ENCODE data around the gene GLI3.

DNA sequence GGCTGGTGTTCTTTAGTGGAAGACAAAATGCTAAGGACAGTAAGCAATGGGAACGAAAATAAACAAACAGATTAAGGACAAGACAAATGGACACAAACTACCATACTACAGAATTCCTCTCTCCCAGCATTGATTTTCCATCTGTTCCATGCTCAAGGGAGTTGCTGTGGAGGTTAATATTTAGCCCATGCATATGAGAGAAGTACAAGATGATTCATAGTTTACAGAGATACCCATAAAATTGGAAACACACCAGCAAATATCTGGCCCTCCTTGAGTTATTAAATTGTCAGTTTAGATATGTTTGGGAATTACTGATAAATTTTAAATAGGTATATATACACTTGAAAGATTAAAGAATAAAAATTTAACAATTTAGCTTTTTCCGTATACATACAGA, 69.8 kb downstream of the GLI3 start:
- TF ChIP-seq YY1 (IDR thresholded peaks at IDR 0.05; ENCODE audit: insufficient read depth, insufficient read length), result no peak
- no peak for TF ChIP-seq SUZ12 (IDR thresholded peaks at IDR 0.05; ENCODE audit: extremely low read depth, insufficient read depth, insufficient read length)
- TF ChIP-seq ZNF274 (IDR thresholded peaks at IDR 0.05; ENCODE audit: low read depth, low read length), result no peak
